HCT116 (cell line): Measurements from ENCODE around the gene ARHGEF16. TPM values are rescaled to one million over a fixed set of nuclear protein-coding genes. Genes with fewer than 3 reads are reported as not detected.

ENCODE experiments used
- ATAC-seq: fragments of 200-7000 bp; cut with Tn5 transposase; 2 replicates; pipeline ENCODE4 v1.9.1; 2020; ENCODE audit warnings: mild to moderate bottlenecking, moderate library complexity
- BruUV-seq: library from RNA; stranded (reverse); fragments of 400-500 nt; replicated peaks from 2 replicates; lab custom pipeline; 2021; lab: Mats Ljungman, UMichigan
- CTCF ChIA-PET: fragments of 300-600 bp; sonication (Branson Sonifier 250); formaldehyde crosslinking; loops from one replicate; lab custom pipeline; 2021; ENCODE audit warnings: antibody characterized with exemption; lab: Charles Lee
- POLR2A ChIA-PET: fragments of 300-600, 350-600 bp; sonication (Branson Sonifier 250); formaldehyde crosslinking; loops from one replicate; lab custom pipeline; 2021; ENCODE audit warnings: antibody characterized with exemption; lab: Charles Lee
- RAD21 ChIA-PET, 2 experiments: fragments of 300-600 bp; sonication (Branson Sonifier 250); formaldehyde crosslinking; loops; one replicate each; lab custom pipeline; 2023; ENCODE audit warnings: low total read pairs in 2 of 2; ENCODE audit not compliant: uncharacterized antibody in 2 of 2, unreplicated experiment in 2 of 2, low non-redundant PET in 1 of 2; lab: Charles Lee
- DNase-seq: peaks from one replicate; pipeline ENCODE4 v3.0.0-alpha.2; 2010; ENCODE audit warnings: low read depth, low spot score
- H2AFZ ChIP-seq: fragments of 200-600 bp; shearing (Covaris generic), sonication (generic); 2 replicates; pipeline ENCODE4 v1.6.1; 2017; ENCODE audit warnings: low read depth, mixed run types, mixed read lengths, antibody characterized with exemption, low read length; ENCODE audit not compliant: poor library complexity, severe bottlenecking
- H3K27ac ChIP-seq: 2 replicates; pipeline ENCODE4 v1.5.1; 2012; ENCODE audit warnings: low read depth, low read length
- H3K27me3 ChIP-seq: fragments of 200-600 bp; sonication (generic); 2 replicates; pipeline ENCODE4 v1.6.1; 2016; ENCODE audit warnings: mixed run types, low read length, mixed read lengths; ENCODE audit not compliant: insufficient read depth
- H3K36me3 ChIP-seq, 2 experiments: fragments of 200-500 bp in 1 of 2; fragments of 200-600 bp in 1 of 2; sonication (Bioruptor generic) in 1 of 2; sonication (generic) in 1 of 2; 2 replicates each; pipeline versions ENCODE4 v1.5.1 to v1.6.1; 2014 to 2016; ENCODE audit warnings: low read length in 2 of 2, inconsistent platforms in 1 of 2, mixed read lengths in 1 of 2, mixed run types in 1 of 2; ENCODE audit not compliant: insufficient read depth in 2 of 2, control insufficient read depth in 1 of 2
- H3K4me1 ChIP-seq, 2 experiments: fragments of 200-600 bp in 1 of 2; sonication (generic) in 1 of 2; 2 replicates each; pipeline versions ENCODE4 v1.5.1 to v1.6.1; 2012 to 2017; ENCODE audit warnings: low read length in 2 of 2, inconsistent platforms in 1 of 2, mild to moderate bottlenecking in 1 of 2, mixed read lengths in 1 of 2, mixed run types in 1 of 2, moderate library complexity in 1 of 2; ENCODE audit not compliant: insufficient read depth in 2 of 2, control insufficient read depth in 1 of 2
- H3K4me2 ChIP-seq: fragments of 200-600 bp; sonication (generic); 2 replicates; pipeline ENCODE4 v1.6.1; 2017; ENCODE audit warnings: mixed run types, low read length, mixed read lengths
- H3K4me3 ChIP-seq, 2 experiments: fragments of 200-600 bp in 1 of 2; sonication (generic) in 1 of 2; replicated peaks in 1 of 2; 2 replicates each; pipeline ENCODE4 v1.5.1; 2011 to 2016; ENCODE audit warnings: low read length in 2 of 2, control low read depth in 1 of 2, low read depth in 1 of 2, mild to moderate bottlenecking in 1 of 2, mixed read lengths in 1 of 2, mixed run types in 1 of 2
- H3K79me2 ChIP-seq: fragments of 200-600 bp; sonication (generic); 2 replicates; pipeline ENCODE4 v1.6.1; 2017; ENCODE audit warnings: mild to moderate bottlenecking, mixed run types, low read length, moderate library complexity, mixed read lengths; ENCODE audit not compliant: insufficient read depth
- H3K9ac ChIP-seq: fragments of 200-600 bp; sonication (generic); 2 replicates; pipeline ENCODE4 v1.6.1; 2016; ENCODE audit warnings: low read length, mixed read lengths
- H3K9me2 ChIP-seq: fragments of 200-600 bp; sonication (generic), shearing (Covaris generic); 2 replicates; pipeline ENCODE4 v1.6.1; 2017; ENCODE audit warnings: mixed run types, mild to moderate bottlenecking, moderate library complexity; ENCODE audit not compliant: insufficient read depth
- H3K9me3 ChIP-seq, 2 experiments: fragments of 200-500 bp in 1 of 2; fragments of 200-600 bp in 1 of 2; sonication (Bioruptor generic) in 1 of 2; sonication (generic) in 1 of 2; 2 replicates each; pipeline ENCODE4 v1.6.1; 2014 to 2017; ENCODE audit warnings: low read length in 2 of 2, mixed read lengths in 2 of 2, inconsistent platforms in 1 of 2, low read depth in 1 of 2, mild to moderate bottlenecking in 1 of 2, mixed run types in 1 of 2, moderate library complexity in 1 of 2; ENCODE audit not compliant: control insufficient read depth in 1 of 2, insufficient read depth in 1 of 2
- H4K20me1 ChIP-seq: fragments of 200-600 bp; sonication (generic), shearing (Covaris generic); 2 replicates; pipeline ENCODE4 v1.6.1; 2017; ENCODE audit warnings: mixed run types, mild to moderate bottlenecking, moderate library complexity; ENCODE audit not compliant: insufficient read depth
- CBX3 ChIP-seq: IDR thresholded peaks from 2 replicates; pipeline ENCODE4 v1.6.1; 2012; ENCODE audit warnings: low read depth
- CTCF ChIP-seq, 3 experiments: fragments of 200-600 bp in 1 of 3; sonication (generic) in 1 of 3; IDR thresholded peaks in 2 of 3; conservative IDR thresholded peaks in 1 of 3; 2 replicates each; pipeline ENCODE4 v1.5.1; 2012 to 2017; ENCODE audit warnings: low read depth in 2 of 3, low read length in 2 of 3, antibody characterized with exemption in 1 of 3, borderline replicate concordance in 1 of 3, control low read depth in 1 of 3, mild to moderate bottlenecking in 1 of 3, mixed read lengths in 1 of 3, mixed run types in 1 of 3, moderate library complexity in 1 of 3; ENCODE audit not compliant: insufficient read depth in 1 of 3
- EZH2 ChIP-seq: fragments of 200-600 bp; sonication (generic); IDR thresholded peaks from 2 replicates; pipeline ENCODE4 v1.6.1; 2017; ENCODE audit warnings: antibody characterized with exemption, mixed run types
- EZH2phosphoT487 ChIP-seq: fragments of 200-600 bp; IDR thresholded peaks from 2 replicates; pipeline ENCODE4 v1.6.1; 2018; ENCODE audit warnings: antibody characterized with exemption, borderline replicate concordance
- POLR2A ChIP-seq: IDR thresholded peaks from 2 replicates; pipeline ENCODE4 v1.7.0; 2011; ENCODE audit warnings: borderline replicate concordance; ENCODE audit not compliant: insufficient read depth, insufficient read length; ENCODE audit errors: extremely low read depth
- RAD21 ChIP-seq: IDR thresholded peaks from 2 replicates; pipeline ENCODE4 v1.6.1; 2012; ENCODE audit warnings: low read depth, mild to moderate bottlenecking
- SIN3A ChIP-seq: IDR thresholded peaks from 2 replicates; pipeline ENCODE4 v1.6.1; 2012; ENCODE audit warnings: low read depth
- TCF7L2 ChIP-seq: IDR thresholded peaks from 2 replicates; pipeline ENCODE4 v1.7.0; 2011; ENCODE audit warnings: borderline replicate concordance, inconsistent platforms; ENCODE audit not compliant: insufficient read depth, insufficient read length; ENCODE audit errors: extremely low read depth
- YY1 ChIP-seq: IDR thresholded peaks from 2 replicates; pipeline ENCODE4 v1.6.1; 2011; ENCODE audit warnings: low read length, low read depth, moderate library complexity, mild to moderate bottlenecking; ENCODE audit not compliant: insufficient replicate concordance; ENCODE audit errors: extremely low read depth
- ZFX ChIP-seq: fragments of 450-650 bp; IDR thresholded peaks from 2 replicates; pipeline ENCODE4 v1.6.1; 2017
- ZNF274 ChIP-seq: fragments of 200-500 bp; sonication (Bioruptor generic); IDR thresholded peaks from 2 replicates; pipeline ENCODE4 v1.6.1; 2014; ENCODE audit warnings: mild to moderate bottlenecking, low read depth, low read length, inconsistent platforms
- intact Hi-C: fragments of 100-400 bp; cut with micrococcal nuclease; formaldehyde crosslinking; loops from 2 replicates; pipeline ENCODE4 v1.10.0; 2022
- total RNA-seq: library from RNA; stranded (reverse); gene quantifications from one replicate; pipeline ENCODE4 v1.2.1, GENCODE V29; 2021; ENCODE audit not compliant: unreplicated experiment
- TF ChIP-seq, protein P1 (sequence below): IDR thresholded peaks from 2 replicates; pipeline ENCODE4 v1.6.1; 2012

The ARHGEF16 gene
- total RNA-seq, 1 experiment from 2014 or later = 37.4 TPM

- DNase-seq (no peak), ATAC-seq (no peak)
- H3K27ac ChIP-seq = no peak overlapping the region
- H3K4me3 ChIP-seq = no peak overlapping the region
- H3K27me3 ChIP-seq = no peaks in the 10 kb centered on the region
- CTCF ChIA-PET = no interaction called here
- H3K9ac ChIP-seq = no peak overlapping the region
- RAD21 ChIA-PET = interaction anchor here in 1 of 2 experiments (0.6 kb wide), 1 partner anchor 637 kb away, joined by 4 read pairs; no protein-coding TSS in a partner anchor
- H3K9me3 ChIP-seq = no peaks in the 10 kb centered on the region
- H4K20me1 ChIP-seq = no peaks in the 10 kb centered on the region
- no peak for TF ChIP-seq TCF7L2
- no peak for TF ChIP-seq CTCF (IDR thresholded peaks at IDR 0.05 in 2 of 3, conservative IDR thresholded peaks at IDR 0.05 in 1 of 3; ENCODE audit: borderline replicate concordance in 1 of 3, insufficient read depth in 1 of 3, low read depth in 2 of 3, low read length in 2 of 3)
- no peak for TF ChIP-seq POLR2A
- TF ChIP-seq SIN3A = no peak
- TF ChIP-seq CBX3 = no peak
- TF ChIP-seq ZNF274 = no peak
- TF ChIP-seq EZH2 = no peak
- no peak for TF ChIP-seq RAD21
- TF ChIP-seq ZFX = no peak
- TF ChIP-seq YY1 = no peak
- TF ChIP-seq, protein P1, sequence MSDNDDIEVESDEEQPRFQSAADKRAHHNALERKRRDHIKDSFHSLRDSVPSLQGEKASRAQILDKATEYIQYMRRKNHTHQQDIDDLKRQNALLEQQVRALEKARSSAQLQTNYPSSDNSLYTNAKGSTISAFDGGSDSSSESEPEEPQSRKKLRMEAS = no peak
- TF ChIP-seq EZH2phosphoT487 = no peak
- H3K79me2 ChIP-seq = no peaks in the 10 kb centered on the region
- intact Hi-C loops = no loop called here
- no peaks in the 10 kb centered on the region for H3K9me2 ChIP-seq
- POLR2A ChIA-PET = no interaction called here
- no peak overlapping the region for H2AFZ ChIP-seq
- no peaks in the 10 kb centered on the region for H3K4me1 ChIP-seq
- no peaks in the 10 kb centered on the region for H3K36me3 ChIP-seq
- no TSS peak for BruUV-seq
- no peak overlapping the region for H3K4me2 ChIP-seq
These were observed 19.9 kb upstream of the ARHGEF16 start for GRCh38 chr1:3434406-3435110.
